T-helper 17 cell (primary cell): Measurements from ENCODE around the gene RNF150. TPM values are rescaled to one million over a fixed set of nuclear protein-coding genes. Genes with fewer than 3 reads are reported as not detected.
"Not testable (repeated sequence)": the region's sequence is repeated elsewhere in the genome, so short reads cannot be mapped to it uniquely, and the experiment has no call there.

ENCODE experiments used
- ATAC-seq: fragments of 150-1000 bp; cut with Tn5 transposase; 2 replicates; pipeline ENCODE4 v1.10.0; 2021; ENCODE audit warnings: mild to moderate bottlenecking, moderate library complexity
- DNase-seq, 3 donors: peaks; one replicate each; pipeline versions ENCODE4 v3.0.0 to v3.0.0-alpha.2; 2020 to 2021
- H3K9me3 ChIP-seq: one replicate; pipeline ENCODE4 v1.7.0; 2013; ENCODE audit warnings: low read length, mild to moderate bottlenecking; ENCODE audit not compliant: control insufficient read depth, poor library complexity, severe bottlenecking
- H3K27ac Mint-ChIP-seq: one replicate; pipeline ENCODE4 v1.8.0; 2022; ENCODE audit warnings: mild to moderate bottlenecking, moderate library complexity, mixed read lengths
- H3K27me3 Mint-ChIP-seq: one replicate; pipeline ENCODE4 v1.8.0; 2022; ENCODE audit warnings: mixed read lengths
- H3K36me3 Mint-ChIP-seq: one replicate; pipeline ENCODE4 v1.8.0; 2022; ENCODE audit warnings: low read depth, mixed read lengths
- H3K4me1 Mint-ChIP-seq: one replicate; pipeline ENCODE4 v1.8.0; 2022; ENCODE audit warnings: mild to moderate bottlenecking, mixed read lengths
- H3K4me3 Mint-ChIP-seq: one replicate; pipeline ENCODE4 v1.8.0; 2022; ENCODE audit warnings: mild to moderate bottlenecking, moderate library complexity, mixed read lengths
- total RNA-seq, 4 donors: library from RNA in 2 of 4; stranded (reverse) in 2 of 4; gene quantifications; one replicate each; pipeline ENCODE4 v1.2.3 and lab custom pipeline; 2022 to 2026

The RNF150 gene
- total RNA-seq, 2 donors from 2014 or later, result not detected

DNA sequence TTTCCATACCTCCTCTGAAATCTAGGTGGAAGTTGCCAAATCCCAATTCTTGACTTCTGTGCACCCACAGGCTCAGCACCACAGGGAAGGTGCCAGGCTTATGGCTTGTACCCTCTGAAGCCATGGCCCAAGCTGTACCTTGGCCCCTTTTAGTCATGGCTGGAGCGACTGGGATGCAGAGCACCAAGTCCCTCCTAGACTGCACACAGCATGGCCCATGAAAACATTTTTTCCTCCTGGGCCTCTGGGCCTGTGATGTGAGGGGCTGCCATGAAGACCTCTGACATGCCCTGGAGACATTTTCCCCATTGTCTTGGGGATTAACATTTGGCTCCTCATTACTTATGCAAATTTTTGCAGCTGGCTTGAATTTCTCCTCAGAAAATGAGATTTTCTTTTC is 82.3 kb downstream of the RNF150 start:
- H3K4me3 Mint-ChIP-seq, H3K27me3 Mint-ChIP-seq, H3K36me3 Mint-ChIP-seq, DNase-seq, H3K27ac Mint-ChIP-seq, ATAC-seq, H3K4me1 Mint-ChIP-seq, H3K9me3 ChIP-seq: not testable (repeated sequence)

DNA sequence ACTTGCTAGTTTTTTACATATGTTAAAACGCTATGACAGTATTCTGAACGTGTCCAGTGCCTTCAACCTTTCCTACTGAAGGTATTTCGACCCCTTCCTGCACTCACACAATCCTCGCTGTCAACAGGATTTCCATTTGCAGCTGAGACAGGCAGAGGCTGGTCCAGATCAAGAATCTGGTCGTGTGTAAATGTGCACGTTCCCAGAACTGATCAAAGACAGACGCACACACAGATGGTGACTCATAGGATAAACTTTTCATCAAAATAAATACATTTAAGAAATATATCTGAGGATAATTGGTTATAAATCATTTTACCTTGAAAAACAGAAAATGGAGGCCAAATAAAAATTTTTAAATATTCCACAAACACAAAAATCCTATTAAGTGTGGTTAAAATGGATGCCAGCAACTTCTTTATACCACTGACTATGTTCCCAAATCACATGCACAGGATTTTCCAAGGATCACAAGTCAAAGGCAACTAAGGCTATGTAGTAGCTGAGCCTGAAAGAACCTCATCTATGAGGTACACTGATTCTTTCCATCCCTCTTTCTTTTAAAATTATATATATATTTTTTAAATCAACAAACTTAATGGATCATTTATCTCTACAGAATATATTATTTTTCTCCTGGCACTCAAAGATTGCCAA is 85.9 kb downstream of the RNF150 start:
- Mint-ChIP-seq H3K4me1 (no peaks in the 10 kb centered on the region), H3K27ac (no peak overlapping the region), H3K27me3 (peaks cover 5% of the 10 kb centered on the region), H3K36me3 (no peaks in the 10 kb centered on the region), H3K4me3 (no peak overlapping the region)
- ATAC-seq, result no peak
- DNase-seq, result no peak
- H3K9me3 ChIP-seq, result no peaks in the 10 kb centered on the region

DNA sequence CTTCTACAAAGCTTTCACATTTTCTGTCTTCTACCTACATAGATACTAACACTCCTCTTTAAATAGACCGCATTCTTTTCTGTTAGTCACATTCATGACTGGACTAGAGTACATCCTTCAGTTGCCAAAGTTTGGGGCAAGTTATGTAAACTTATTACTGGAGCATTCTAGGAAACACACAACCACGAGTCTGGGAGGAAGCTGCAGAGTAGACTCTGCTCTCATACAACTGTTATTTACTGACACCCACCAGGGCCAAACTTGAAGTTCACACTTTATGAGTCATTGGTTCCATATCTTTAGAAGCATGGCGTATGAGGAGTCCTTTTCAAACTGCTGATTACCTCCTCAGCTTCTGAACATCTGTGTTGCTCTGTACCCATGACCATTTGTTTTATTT is 87.0 kb downstream of the RNF150 start:
- Mint-ChIP-seq H3K4me3 (no peak overlapping the region), H3K36me3 (no peaks in the 10 kb centered on the region), H3K27me3 (peaks cover 5% of the 10 kb centered on the region), H3K4me1 (no peaks in the 10 kb centered on the region), H3K27ac (no peak overlapping the region)
- DNase-seq (no peak), ATAC-seq (no peak)
- H3K9me3 ChIP-seq, result no peaks in the 10 kb centered on the region

DNA sequence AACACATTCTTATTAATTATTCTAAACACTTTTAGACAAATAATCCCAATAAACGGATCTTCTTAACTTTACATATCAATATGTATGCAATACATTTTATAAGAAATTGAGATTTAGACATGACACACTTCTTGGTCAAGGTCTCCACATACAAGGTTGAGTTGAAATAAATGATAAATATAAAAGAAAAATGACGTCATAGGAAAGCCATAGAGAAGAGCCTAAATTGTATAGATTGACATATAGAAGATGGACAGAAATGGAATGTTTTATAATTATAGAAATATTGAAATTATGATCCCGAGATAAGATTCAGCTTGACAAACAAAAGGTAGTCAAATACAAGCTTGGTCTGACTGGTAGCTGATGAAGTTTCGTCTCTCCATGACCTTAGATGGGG is 87.4 kb downstream of the RNF150 start:
- Mint-ChIP-seq H3K27ac (no peak overlapping the region), H3K4me3 (no peak overlapping the region), H3K4me1 (no peaks in the 10 kb centered on the region), H3K27me3 (peaks cover 5% of the 10 kb centered on the region), H3K36me3 (no peaks in the 10 kb centered on the region)
- ATAC-seq (no peak), DNase-seq (no peak)
- H3K9me3 ChIP-seq, result no peaks in the 10 kb centered on the region

DNA sequence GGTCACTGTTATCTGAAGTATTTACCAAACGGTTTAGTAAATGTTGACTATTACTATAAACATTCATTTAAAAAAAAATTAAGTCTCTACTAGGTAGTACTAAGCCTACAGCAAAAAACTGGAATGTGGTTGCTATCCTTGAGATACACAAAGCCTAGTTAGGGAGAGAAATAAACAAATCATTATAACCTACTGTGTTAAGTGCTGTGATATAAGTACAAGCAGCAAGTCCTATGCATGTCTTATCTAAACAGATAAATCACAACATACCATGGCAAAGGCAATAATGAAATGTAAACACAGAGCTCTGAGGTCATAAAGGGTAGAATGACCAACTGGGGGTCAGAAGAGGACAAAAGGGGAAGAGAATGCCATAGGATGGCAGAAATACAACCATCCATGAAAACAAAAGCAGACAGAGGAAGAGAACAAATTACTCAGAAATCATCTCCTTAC is 92.2 kb downstream of the RNF150 start:
- no peak for DNase-seq
- H3K36me3 Mint-ChIP-seq, result no peaks in the 10 kb centered on the region
- no peaks in the 10 kb centered on the region for H3K4me1 Mint-ChIP-seq
- H3K4me3 Mint-ChIP-seq, result no peak overlapping the region
- no peaks in the 10 kb centered on the region for H3K9me3 ChIP-seq
- H3K27ac Mint-ChIP-seq, result no peak overlapping the region
- no peaks in the 10 kb centered on the region for H3K27me3 Mint-ChIP-seq
- ATAC-seq, result no peak

DNA sequence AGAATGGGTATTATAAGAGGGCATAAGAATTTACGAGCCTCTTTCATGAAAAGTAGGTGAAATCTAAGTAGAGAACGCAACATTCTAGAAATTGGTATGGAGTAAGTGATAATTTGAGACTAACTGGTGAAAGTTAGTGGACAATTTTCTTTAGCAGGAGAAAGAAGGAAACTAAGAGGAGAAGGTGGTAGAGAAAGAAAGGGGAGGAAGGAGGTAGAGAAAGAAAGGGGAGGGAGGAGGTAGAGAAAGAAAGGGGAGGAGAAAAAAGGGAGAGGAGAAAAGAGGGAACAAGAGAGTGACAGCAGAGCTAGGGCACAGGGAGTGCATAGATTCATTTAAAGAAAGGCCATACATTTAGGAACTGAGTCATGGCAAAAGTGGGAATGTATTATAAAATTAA is 94.1 kb downstream of the RNF150 start:
- Mint-ChIP-seq H3K27me3 (no peaks in the 10 kb centered on the region), H3K27ac (no peak overlapping the region), H3K4me3 (no peak overlapping the region), H3K36me3 (no peaks in the 10 kb centered on the region), H3K4me1 (no peaks in the 10 kb centered on the region)
- DNase-seq (no peak), ATAC-seq (no peak)
- H3K9me3 ChIP-seq, result no peaks in the 10 kb centered on the region

DNA sequence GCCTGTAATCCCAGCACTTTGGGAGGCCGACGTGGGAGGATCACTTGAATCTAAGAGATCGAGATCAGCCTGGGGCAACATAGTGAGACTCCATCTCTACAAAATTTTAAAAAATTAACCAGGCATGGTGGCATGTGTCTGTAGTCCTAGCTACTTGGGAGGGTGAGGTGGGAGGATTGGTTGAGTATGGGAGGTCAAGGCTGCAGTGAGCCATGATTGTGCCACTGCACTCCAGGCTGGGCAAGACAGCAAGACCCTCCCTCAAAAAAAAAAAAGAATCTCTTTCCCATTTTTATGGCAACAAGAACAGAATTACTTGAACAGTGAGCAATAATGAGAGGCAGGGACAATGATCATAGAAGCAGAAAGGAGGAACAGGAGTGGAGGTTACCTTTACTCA is 94.8 kb downstream of the RNF150 start:
- DNase-seq (no peak), ATAC-seq (no peak)
- no peaks in the 10 kb centered on the region for H3K9me3 ChIP-seq
- no peaks in the 10 kb centered on the region for H3K4me1 Mint-ChIP-seq
- H3K27me3 Mint-ChIP-seq, result no peaks in the 10 kb centered on the region
- H3K4me3 Mint-ChIP-seq, result no peak overlapping the region
- H3K36me3 Mint-ChIP-seq, result no peaks in the 10 kb centered on the region
- no peak overlapping the region for H3K27ac Mint-ChIP-seq

DNA sequence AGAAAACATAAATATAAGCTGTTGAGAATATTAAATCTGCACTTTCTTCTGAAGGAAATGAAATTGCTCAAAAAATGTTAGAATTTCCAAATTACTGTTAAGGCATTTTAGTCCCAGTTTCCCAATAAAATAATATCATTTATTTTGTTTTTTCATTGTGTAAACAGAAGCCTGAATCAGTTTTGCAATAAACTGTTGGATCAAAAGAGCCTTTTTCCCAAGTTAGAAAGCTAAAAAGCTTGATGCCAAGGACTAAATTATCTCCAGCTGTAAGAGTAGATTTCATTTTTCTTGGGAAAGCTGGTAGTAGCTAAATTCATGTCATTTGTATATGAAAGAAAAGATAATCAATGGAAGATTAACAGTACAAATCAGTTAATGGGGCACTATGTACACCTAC is 95.8 kb downstream of the RNF150 start:
- no peak for DNase-seq
- Mint-ChIP-seq H3K27ac (no peak overlapping the region), H3K4me1 (no peaks in the 10 kb centered on the region), H3K27me3 (no peaks in the 10 kb centered on the region), H3K36me3 (no peaks in the 10 kb centered on the region), H3K4me3 (no peak overlapping the region)
- H3K9me3 ChIP-seq, result no peaks in the 10 kb centered on the region
- no peak for ATAC-seq

DNA sequence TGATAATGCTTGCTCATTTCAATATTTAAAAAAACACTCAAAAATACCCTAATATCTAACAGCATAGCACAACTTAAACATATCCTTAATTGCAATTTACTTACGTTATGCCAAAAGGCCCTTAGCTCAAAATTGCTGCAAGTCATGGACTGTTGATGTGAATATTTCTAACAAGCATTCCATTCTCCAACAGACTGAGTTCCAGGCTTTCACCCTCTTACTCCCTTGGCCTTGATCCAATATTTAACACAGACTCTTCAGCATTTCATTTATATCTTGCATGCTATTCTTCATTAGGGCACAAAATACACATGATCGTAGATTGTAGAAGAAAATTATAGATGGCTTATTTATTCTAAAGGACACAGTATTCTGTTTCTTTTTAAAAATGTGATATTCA is 96.5 kb downstream of the RNF150 start:
- ATAC-seq (no peak), DNase-seq (no peak)
- Mint-ChIP-seq H3K4me3 (no peak overlapping the region), H3K27me3 (no peaks in the 10 kb centered on the region), H3K36me3 (no peaks in the 10 kb centered on the region), H3K4me1 (no peaks in the 10 kb centered on the region), H3K27ac (no peak overlapping the region)
- H3K9me3 ChIP-seq, result no peaks in the 10 kb centered on the region

DNA sequence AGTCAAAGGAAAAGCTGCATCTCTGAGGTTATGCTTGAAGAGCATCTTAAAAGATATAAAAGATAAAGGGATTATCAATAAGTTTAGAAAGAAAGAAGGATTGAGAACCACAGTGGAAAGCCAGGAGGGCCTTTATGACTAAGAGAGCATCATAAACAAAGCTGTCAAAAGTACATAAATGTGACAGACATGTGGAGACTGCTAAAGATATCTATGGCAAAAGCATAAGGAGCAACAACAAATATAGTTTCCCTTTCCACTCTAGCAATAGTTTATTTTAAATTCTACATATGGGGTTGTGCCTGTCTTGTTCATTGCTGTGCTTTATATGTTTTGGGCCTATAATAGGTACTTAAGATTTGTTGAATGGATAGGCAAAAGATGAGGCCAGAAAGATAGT is 97.3 kb downstream of the RNF150 start:
- ATAC-seq (no peak), DNase-seq (no peak)
- Mint-ChIP-seq H3K4me3 (no peak overlapping the region), H3K36me3 (no peaks in the 10 kb centered on the region), H3K4me1 (no peaks in the 10 kb centered on the region), H3K27ac (no peak overlapping the region), H3K27me3 (no peaks in the 10 kb centered on the region)
- H3K9me3 ChIP-seq, result no peaks in the 10 kb centered on the region

DNA sequence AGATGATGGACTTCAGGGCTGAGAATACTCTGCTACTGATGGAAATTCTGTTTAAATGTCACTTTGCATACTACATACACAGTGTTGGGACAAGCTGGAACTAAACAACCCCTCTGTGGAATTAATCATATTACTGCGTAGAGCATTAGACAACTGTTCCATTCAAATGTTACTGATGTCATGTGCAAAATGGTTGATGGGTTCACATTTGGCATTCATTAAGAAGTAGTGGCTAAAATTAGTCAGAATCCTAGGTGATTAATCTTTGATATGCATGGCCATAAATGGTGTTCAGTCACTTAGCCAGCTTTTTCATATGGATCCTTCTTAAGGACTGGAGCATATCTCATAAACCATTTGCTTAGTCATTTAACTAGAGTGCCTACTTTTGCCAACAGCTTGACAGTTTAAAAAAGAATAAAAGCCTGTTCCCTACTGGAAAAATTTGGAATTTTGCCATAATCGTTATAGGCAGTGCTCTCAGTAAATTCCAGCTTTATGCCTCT is 105.2 kb downstream of the RNF150 start:
- DNase-seq, result no peak
- Mint-ChIP-seq H3K36me3 (no peaks in the 10 kb centered on the region), H3K4me3 (no peak overlapping the region), H3K27me3 (peaks cover 23% of the 10 kb centered on the region), H3K27ac (no peak overlapping the region), H3K4me1 (no peaks in the 10 kb centered on the region)
- no peak for ATAC-seq
- no peaks in the 10 kb centered on the region for H3K9me3 ChIP-seq

DNA sequence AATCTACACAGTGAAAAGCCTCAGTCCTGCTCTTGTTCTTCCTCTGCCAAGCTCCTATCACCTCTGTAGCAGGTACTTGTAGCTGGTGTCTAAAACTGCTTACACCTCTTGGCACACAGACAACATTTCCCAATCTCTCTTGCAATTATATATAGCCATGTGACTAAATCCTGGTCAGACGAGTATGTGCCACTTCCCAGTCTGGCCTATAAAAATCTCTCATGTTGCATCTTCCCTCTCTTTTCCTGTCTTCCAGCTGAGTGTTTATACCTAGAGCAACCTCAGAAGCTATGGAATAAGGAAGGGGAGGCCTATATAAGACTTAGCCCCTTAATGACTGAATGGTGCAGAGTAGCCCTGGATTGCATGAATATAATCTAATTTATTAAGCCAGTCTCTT is 105.8 kb downstream of the RNF150 start:
- H3K4me1 Mint-ChIP-seq, result no peaks in the 10 kb centered on the region
- ATAC-seq (no peak), DNase-seq (no peak)
- H3K27ac Mint-ChIP-seq, result no peak overlapping the region
- H3K27me3 Mint-ChIP-seq, result peaks cover 23% of the 10 kb centered on the region
- no peaks in the 10 kb centered on the region for H3K9me3 ChIP-seq
- no peaks in the 10 kb centered on the region for H3K36me3 Mint-ChIP-seq
- no peak overlapping the region for H3K4me3 Mint-ChIP-seq

DNA sequence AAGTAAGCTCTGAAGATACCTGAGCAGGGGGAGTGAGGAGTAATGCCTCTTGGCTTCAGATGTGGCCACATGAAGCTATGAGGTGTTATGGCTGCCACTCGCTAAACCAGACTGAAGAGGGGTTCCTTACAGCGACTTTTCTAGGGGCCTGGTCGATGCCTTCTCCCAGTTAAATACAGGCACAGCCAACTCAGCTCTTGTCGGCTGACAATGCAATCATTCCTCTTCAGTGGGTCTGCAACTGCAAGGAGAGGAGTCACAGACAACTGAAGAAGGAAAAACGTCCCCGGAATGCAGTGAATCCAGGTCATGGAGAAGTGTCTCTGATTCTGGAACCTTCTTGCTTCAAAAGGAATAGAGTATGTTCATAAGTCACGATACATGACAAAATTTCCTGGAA is 106.4 kb downstream of the RNF150 start:
- no peak for DNase-seq
- no peaks in the 10 kb centered on the region for H3K4me1 Mint-ChIP-seq
- H3K27ac Mint-ChIP-seq, result no peak overlapping the region
- no peaks in the 10 kb centered on the region for H3K36me3 Mint-ChIP-seq
- H3K27me3 Mint-ChIP-seq, result peaks cover 23% of the 10 kb centered on the region
- ATAC-seq, result no peak
- H3K4me3 Mint-ChIP-seq, result no peak overlapping the region
- no peaks in the 10 kb centered on the region for H3K9me3 ChIP-seq

DNA sequence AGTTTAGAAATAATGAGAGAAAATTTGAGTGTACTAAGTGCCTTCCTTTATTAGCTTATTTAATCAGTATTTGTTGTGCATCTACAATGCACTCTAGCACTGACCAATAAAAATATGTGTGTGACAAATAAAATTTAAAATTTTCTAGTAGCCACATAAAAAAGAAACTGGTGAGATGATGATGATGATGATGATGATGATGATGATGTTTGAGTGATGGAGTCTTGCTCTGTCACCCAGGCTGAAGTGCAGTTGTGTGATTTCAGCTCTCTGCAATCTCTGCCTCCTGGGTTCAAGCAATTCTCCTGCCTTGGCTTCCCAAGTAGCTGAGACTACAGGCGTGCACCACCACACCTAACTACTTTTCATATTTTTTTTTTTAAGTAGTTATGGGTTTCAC is 110.2 kb downstream of the RNF150 start:
- Mint-ChIP-seq H3K4me3 (no peak overlapping the region), H3K4me1 (no peaks in the 10 kb centered on the region), H3K27ac (no peak overlapping the region), H3K36me3 (no peaks in the 10 kb centered on the region), H3K27me3 (peaks cover 25% of the 10 kb centered on the region)
- ATAC-seq, result no peak
- DNase-seq, result no peak
- H3K9me3 ChIP-seq, result no peaks in the 10 kb centered on the region
